Measurements from ENCODE around the gene MYL4.

The MYL4 gene

GRCh38 chr17:47235506-47235905 is 26.4 kb downstream of the MYL4 start:
- Histone ChIP-seq H3K9me3 (ENCODE audit: insufficient read depth, low read depth, low read length) (peaks cover 4% of the 10 kb centered on the region; the same call in 1 of the 2 replicates), H3K4me2 (ENCODE audit: low read depth, low read length, poor library complexity, severe bottlenecking) (no peak overlapping the region), H3K4me1 (ENCODE audit: insufficient read depth, low read length, poor library complexity, severe bottlenecking) (peaks cover 20% of the 10 kb centered on the region), H3K9ac (ENCODE audit: low read depth, low read length, poor library complexity, severe bottlenecking) (no peak overlapping the region), H3K4me3 (ENCODE audit: low read length, poor library complexity, severe bottlenecking) (no peak overlapping the region), H3K36me3 (ENCODE audit: insufficient read depth, low read length) (no peaks in the 10 kb centered on the region), H3K9me2 (replicated peaks; ENCODE audit: low read depth, low read length) (no peaks in the 10 kb centered on the region), H2AFZ (ENCODE audit: low read length) (no peak overlapping the region), H3K27me3 (ENCODE audit: insufficient read depth, low read length, poor library complexity, severe bottlenecking) (no peaks in the 10 kb centered on the region), H3K79me2 (ENCODE audit: insufficient read depth, low read length) (no peaks in the 10 kb centered on the region), H3F3A (ENCODE audit: low read depth) (no peaks in the 10 kb centered on the region), H4K20me1 (ENCODE audit: insufficient read depth, low read length, poor library complexity, severe bottlenecking) (no peaks in the 10 kb centered on the region)
- TF ChIP-seq CTCF (conservative IDR thresholded peaks at IDR 0.05; ENCODE audit: low read length) (no peak), EZH2phosphoT487 (IDR thresholded peaks at IDR 0.05; ENCODE audit: borderline replicate concordance) (no peak)

- H3K9me2 ChIP-seq (replicated peaks; ENCODE audit: low read depth, low read length) = no peaks in the 10 kb centered on the region
- no peaks in the 10 kb centered on the region for H3K36me3 ChIP-seq (ENCODE audit: insufficient read depth, low read length)
- TF ChIP-seq CTCF (conservative IDR thresholded peaks at IDR 0.05; ENCODE audit: low read length) = no peak
- TF ChIP-seq EZH2phosphoT487 (IDR thresholded peaks at IDR 0.05; ENCODE audit: borderline replicate concordance) = no peak
- no peaks in the 10 kb centered on the region for H3F3A ChIP-seq (ENCODE audit: low read depth)
- H3K9ac ChIP-seq (ENCODE audit: low read depth, low read length, poor library complexity, severe bottlenecking) = no peak overlapping the region
- peaks cover 20% of the 10 kb centered on the region for H3K4me1 ChIP-seq (ENCODE audit: insufficient read depth, low read length, poor library complexity, severe bottlenecking)
- H4K20me1 ChIP-seq (ENCODE audit: insufficient read depth, low read length, poor library complexity, severe bottlenecking) = no peaks in the 10 kb centered on the region
- H3K4me3 ChIP-seq (ENCODE audit: low read length, poor library complexity, severe bottlenecking) = no peak overlapping the region
- H3K27me3 ChIP-seq (ENCODE audit: insufficient read depth, low read length, poor library complexity, severe bottlenecking) = no peaks in the 10 kb centered on the region
- no peaks in the 10 kb centered on the region for H3K79me2 ChIP-seq (ENCODE audit: insufficient read depth, low read length)
- peaks cover 4% of the 10 kb centered on the region; the same call in 1 of the 2 replicates for H3K9me3 ChIP-seq (ENCODE audit: insufficient read depth, low read depth, low read length)
- no peak overlapping the region for H3K4me2 ChIP-seq (ENCODE audit: low read depth, low read length, poor library complexity, severe bottlenecking)
- no peak overlapping the region for H2AFZ ChIP-seq (ENCODE audit: low read length)
Measured at GRCh38 chr17:47235923-47236322, 26.8 kb downstream of the MYL4 start.

- no peaks in the 10 kb centered on the region for H3K27me3 ChIP-seq (ENCODE audit: insufficient read depth, low read length, poor library complexity, severe bottlenecking)
- no peaks in the 10 kb centered on the region for H3K79me2 ChIP-seq (ENCODE audit: insufficient read depth, low read length)
- no peak overlapping the region for H3K4me2 ChIP-seq (ENCODE audit: low read depth, low read length, poor library complexity, severe bottlenecking)
- no peaks in the 10 kb centered on the region for H3F3A ChIP-seq (ENCODE audit: low read depth)
- no peaks in the 10 kb centered on the region for H3K9me2 ChIP-seq (replicated peaks; ENCODE audit: low read depth, low read length)
- H4K20me1 ChIP-seq (ENCODE audit: insufficient read depth, low read length, poor library complexity, severe bottlenecking) = no peaks in the 10 kb centered on the region
- H3K4me3 ChIP-seq (ENCODE audit: low read length, poor library complexity, severe bottlenecking) = no peak overlapping the region
- no peaks in the 10 kb centered on the region for H3K36me3 ChIP-seq (ENCODE audit: insufficient read depth, low read length)
- H3K4me1 ChIP-seq (ENCODE audit: insufficient read depth, low read length, poor library complexity, severe bottlenecking) = peaks cover 21% of the 10 kb centered on the region
- no peak overlapping the region for H2AFZ ChIP-seq (ENCODE audit: low read length)
- peaks cover 4% of the 10 kb centered on the region; the same call in 1 of the 2 replicates for H3K9me3 ChIP-seq (ENCODE audit: insufficient read depth, low read depth, low read length)
- TF ChIP-seq CTCF (conservative IDR thresholded peaks at IDR 0.05; ENCODE audit: low read length) = no peak
- no peak for TF ChIP-seq EZH2phosphoT487 (IDR thresholded peaks at IDR 0.05; ENCODE audit: borderline replicate concordance)
- H3K9ac ChIP-seq (ENCODE audit: low read depth, low read length, poor library complexity, severe bottlenecking) = no peak overlapping the region
Measured at GRCh38 chr17:47237841-47238240, 28.7 kb downstream of the MYL4 start.
